Activated naive CD4-positive, alpha-beta T cell treated with anti-CD3 and anti-CD28 coated beads, Interleukin-2, amount 10 ng/mL, durations not matched to agents 7 days and 5 days (primary cell): ENCODE measurements around the gene VKORC1L1.
"Not testable (repeated sequence)": the region's sequence is repeated elsewhere in the genome, so short reads cannot be mapped to it uniquely, and the experiment has no call there.

ENCODE experiments used
- CTCF ChIA-PET: fragments of 350-600 bp; sonication (Branson Sonifier 250); formaldehyde crosslinking; loops from one replicate; lab custom pipeline; 2021; ENCODE audit warnings: antibody characterized with exemption; lab: Charles Lee
- DNase-seq: peaks from one replicate; pipeline ENCODE4 v3.0.0-alpha.2; 2020
- H3K27ac Mint-ChIP-seq: one replicate; pipeline ENCODE4 v1.8.0; 2021; ENCODE audit warnings: mild to moderate bottlenecking, moderate library complexity, mixed read lengths
- H3K27me3 Mint-ChIP-seq: one replicate; pipeline ENCODE4 v1.8.0; 2021; ENCODE audit warnings: mild to moderate bottlenecking, mixed read lengths
- H3K36me3 Mint-ChIP-seq: one replicate; pipeline ENCODE4 v1.8.0; 2021; ENCODE audit warnings: mixed read lengths
- H3K4me1 Mint-ChIP-seq: one replicate; pipeline ENCODE4 v1.8.0; 2021; ENCODE audit warnings: mixed read lengths
- H3K4me3 Mint-ChIP-seq: one replicate; pipeline ENCODE4 v1.8.0; 2021; ENCODE audit warnings: mild to moderate bottlenecking, moderate library complexity, mixed read lengths
- H3K9me3 Mint-ChIP-seq: one replicate; pipeline ENCODE4 v1.8.0; 2021; ENCODE audit warnings: mixed read lengths

VKORC1L1 gene

GRCh38 chr7:65988503-65988902 lies 115.6 kb downstream of the VKORC1L1 start:
- H3K9me3 Mint-ChIP-seq, H3K27me3 Mint-ChIP-seq, H3K4me1 Mint-ChIP-seq, H3K4me3 Mint-ChIP-seq, H3K36me3 Mint-ChIP-seq, DNase-seq, CTCF ChIA-PET, H3K27ac Mint-ChIP-seq: not testable (repeated sequence)

- peaks cover 4% of the 10 kb centered on the region for H3K27me3 Mint-ChIP-seq
- CTCF ChIA-PET: no interaction called here
- no peak overlapping the region for H3K4me3 Mint-ChIP-seq
- DNase-seq: no peak
- no peaks in the 10 kb centered on the region for H3K4me1 Mint-ChIP-seq
- no peaks in the 10 kb centered on the region for H3K9me3 Mint-ChIP-seq
- no peak overlapping the region for H3K27ac Mint-ChIP-seq
- no peaks in the 10 kb centered on the region for H3K36me3 Mint-ChIP-seq
Measured at GRCh38 chr7:65989694-65990080, 116.8 kb downstream of the VKORC1L1 start.

GRCh38 chr7:65991829-65992228 lies 119.0 kb downstream of the VKORC1L1 start:
- H3K27me3 Mint-ChIP-seq, DNase-seq, H3K27ac Mint-ChIP-seq, CTCF ChIA-PET, H3K36me3 Mint-ChIP-seq, H3K4me3 Mint-ChIP-seq, H3K4me1 Mint-ChIP-seq, H3K9me3 Mint-ChIP-seq: not testable (repeated sequence)

GRCh38 chr7:65992526-65992925 lies 119.7 kb downstream of the VKORC1L1 start:
- Mint-ChIP-seq H3K27ac (no peak overlapping the region), H3K27me3 (peaks cover 4% of the 10 kb centered on the region), H3K4me1 (no peaks in the 10 kb centered on the region), H3K36me3 (no peaks in the 10 kb centered on the region), H3K4me3 (no peak overlapping the region), H3K9me3 (no peaks in the 10 kb centered on the region)
- CTCF ChIA-PET: no interaction called here
- no peak for DNase-seq

- H3K9me3 Mint-ChIP-seq: not testable (repeated sequence)
Measured at GRCh38 chr7:65994984-65995383, 122.1 kb downstream of the VKORC1L1 start.

GRCh38 chr7:66000823-66001417 lies 128.0 kb downstream of the VKORC1L1 start:
- H3K9me3 Mint-ChIP-seq, DNase-seq, H3K27ac Mint-ChIP-seq, H3K27me3 Mint-ChIP-seq, CTCF ChIA-PET, H3K4me1 Mint-ChIP-seq, H3K4me3 Mint-ChIP-seq, H3K36me3 Mint-ChIP-seq: not testable (repeated sequence)

More at GRCh38 chr7:65994984-65995383, 122.1 kb downstream of the VKORC1L1 start:
- H3K36me3 Mint-ChIP-seq, H3K4me3 Mint-ChIP-seq, H3K27ac Mint-ChIP-seq, H3K4me1 Mint-ChIP-seq, H3K27me3 Mint-ChIP-seq, CTCF ChIA-PET, DNase-seq: not testable (repeated sequence)

GRCh38 chr7:66005115-66005671 lies 132.3 kb downstream of the VKORC1L1 start:
- DNase-seq, H3K9me3 Mint-ChIP-seq, H3K4me1 Mint-ChIP-seq, H3K36me3 Mint-ChIP-seq, CTCF ChIA-PET, H3K4me3 Mint-ChIP-seq, H3K27me3 Mint-ChIP-seq, H3K27ac Mint-ChIP-seq: not testable (repeated sequence)

- CTCF ChIA-PET: no interaction called here
- no peak overlapping the region for H3K4me3 Mint-ChIP-seq
- no peaks in the 10 kb centered on the region for H3K36me3 Mint-ChIP-seq
- H3K27ac Mint-ChIP-seq: no peak overlapping the region
- DNase-seq: no peak
- H3K9me3 Mint-ChIP-seq: no peaks in the 10 kb centered on the region
- H3K4me1 Mint-ChIP-seq: no peaks in the 10 kb centered on the region
- H3K27me3 Mint-ChIP-seq: peaks cover 9% of the 10 kb centered on the region
Measured at GRCh38 chr7:66007232-66007631, 134.4 kb downstream of the VKORC1L1 start.
